ENCODE data around the gene CDC25B. TPM values are rescaled to one million over a fixed set of nuclear protein-coding genes. Genes with fewer than 3 reads are reported as not detected.

Gene CDC25B
- total and polyA plus RNA-seq, 2 of the 13 experiments (the other 11 are each of a cell fraction or from before 2014, with no cell fraction given) = 14.5 to 19.4 TPM

GRCh38 chr20:3846378-3846739 is 50.2 kb downstream of the CDC25B start (continued):
- TF ChIP-seq HINFP (CRISPR knock-in tag; IDR thresholded peaks at IDR 0.05; ENCODE audit: low read depth) (no peak), SRSF9 (IDR thresholded peaks at IDR 0.05; ENCODE audit: borderline replicate concordance, insufficient read depth, low read depth, low read length, poor library complexity, severe bottlenecking) (no peak), BRCA1 (CRISPR knock-in tag; IDR thresholded peaks at IDR 0.05) (peak; percentile 80; the same call in 1 of the 2 replicates), IKZF1 (IDR thresholded peaks at IDR 0.05) (no peak), ZNF460 (CRISPR knock-in tag; IDR thresholded peaks at IDR 0.05; ENCODE audit: borderline replicate concordance) (no peak), CSRNP1 (CRISPR knock-in tag; IDR thresholded peaks at IDR 0.05) (no peak), ARHGAP35 (CRISPR knock-in tag; IDR thresholded peaks at IDR 0.05; ENCODE audit: borderline replicate concordance) (no peak), LRRFIP1 (CRISPR knock-in tag; conservative IDR thresholded peaks at IDR 0.05) (no peak), PHF20 (CRISPR knock-in tag; IDR thresholded peaks at IDR 0.05) (no peak), ZNF574 (CRISPR knock-in tag; IDR thresholded peaks at IDR 0.05) (no peak), ZNF230 (CRISPR knock-in tag; IDR thresholded peaks at IDR 0.05) (no peak; the same call in 1 of the 2 replicates), ATRX (CRISPR knock-in tag; IDR thresholded peaks at IDR 0.05; ENCODE audit: borderline replicate concordance) (0 out of 2 replicates have a peak, but pooled peaks have one; percentile 74), TFE3 (CRISPR knock-in tag; IDR thresholded peaks at IDR 0.05) (no peak), ARID2 (CRISPR knock-in tag; IDR thresholded peaks at IDR 0.05; ENCODE audit: borderline replicate concordance) (no peak), PRMT3 (CRISPR knock-in tag; IDR thresholded peaks at IDR 0.05; ENCODE audit: borderline replicate concordance, low read depth) (no peak; the same call in 1 of the 2 replicates), TEAD3 (CRISPR knock-in tag; optimal IDR thresholded peaks at IDR 0.05; ENCODE audit: borderline replicate concordance) (no peak), PHB2 (IDR thresholded peaks at IDR 0.05; ENCODE audit: partially characterized antibody) (no peak), ZBTB7A (CRISPR knock-in tag; IDR thresholded peaks at IDR 0.05) (peak; percentile 14; the same call in 1 of the 2 replicates), ZNF263 (CRISPR knock-in tag; IDR thresholded peaks at IDR 0.05) (peak; percentile 71), DNMT1 (CRISPR knock-in tag; IDR thresholded peaks at IDR 0.05) (no peak), KDM2A (CRISPR knock-in tag; IDR thresholded peaks at IDR 0.05; ENCODE audit: borderline replicate concordance, low read depth) (no peak)

Data from HepG2 (cell line).